C4-2B (cell line): ENCODE measurements around the gene MCM9.

Experiments used
- ZFX ChIP-seq: fragments of 450-650 bp; IDR thresholded peaks from 2 replicates; pipeline ENCODE4 v1.6.1; 2017
- TF ChIP-seq, protein P1 (sequence below): fragments of 450-650 bp; conservative IDR thresholded peaks from 2 replicates; pipeline ENCODE4 v1.5.1; 2017; ENCODE audit warnings: mild to moderate bottlenecking

- TF ChIP-seq, protein P1, sequence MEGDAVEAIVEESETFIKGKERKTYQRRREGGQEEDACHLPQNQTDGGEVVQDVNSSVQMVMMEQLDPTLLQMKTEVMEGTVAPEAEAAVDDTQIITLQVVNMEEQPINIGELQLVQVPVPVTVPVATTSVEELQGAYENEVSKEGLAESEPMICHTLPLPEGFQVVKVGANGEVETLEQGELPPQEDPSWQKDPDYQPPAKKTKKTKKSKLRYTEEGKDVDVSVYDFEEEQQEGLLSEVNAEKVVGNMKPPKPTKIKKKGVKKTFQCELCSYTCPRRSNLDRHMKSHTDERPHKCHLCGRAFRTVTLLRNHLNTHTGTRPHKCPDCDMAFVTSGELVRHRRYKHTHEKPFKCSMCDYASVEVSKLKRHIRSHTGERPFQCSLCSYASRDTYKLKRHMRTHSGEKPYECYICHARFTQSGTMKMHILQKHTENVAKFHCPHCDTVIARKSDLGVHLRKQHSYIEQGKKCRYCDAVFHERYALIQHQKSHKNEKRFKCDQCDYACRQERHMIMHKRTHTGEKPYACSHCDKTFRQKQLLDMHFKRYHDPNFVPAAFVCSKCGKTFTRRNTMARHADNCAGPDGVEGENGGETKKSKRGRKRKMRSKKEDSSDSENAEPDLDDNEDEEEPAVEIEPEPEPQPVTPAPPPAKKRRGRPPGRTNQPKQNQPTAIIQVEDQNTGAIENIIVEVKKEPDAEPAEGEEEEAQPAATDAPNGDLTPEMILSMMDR, result no peak
- TF ChIP-seq ZFX, result no peak
Observed at GRCh38 chr6:118939683-118940082, 4.7 kb upstream of the MCM9 start.
